GM21737 (cell line): ENCODE data around the gene LCP1.
"Not testable (repeated sequence)": the region's sequence is repeated elsewhere in the genome, so short reads cannot be mapped to it uniquely, and the experiment has no call there.

Experiments
- ATAC-seq: cut with Tn5 transposase; IDR thresholded peaks from one replicate; pipeline ENCODE4 v1.9.1; 2021; ENCODE audit warnings: mild to moderate bottlenecking, moderate library complexity; ENCODE audit not compliant: unreplicated experiment

LCP1 gene, protein sequence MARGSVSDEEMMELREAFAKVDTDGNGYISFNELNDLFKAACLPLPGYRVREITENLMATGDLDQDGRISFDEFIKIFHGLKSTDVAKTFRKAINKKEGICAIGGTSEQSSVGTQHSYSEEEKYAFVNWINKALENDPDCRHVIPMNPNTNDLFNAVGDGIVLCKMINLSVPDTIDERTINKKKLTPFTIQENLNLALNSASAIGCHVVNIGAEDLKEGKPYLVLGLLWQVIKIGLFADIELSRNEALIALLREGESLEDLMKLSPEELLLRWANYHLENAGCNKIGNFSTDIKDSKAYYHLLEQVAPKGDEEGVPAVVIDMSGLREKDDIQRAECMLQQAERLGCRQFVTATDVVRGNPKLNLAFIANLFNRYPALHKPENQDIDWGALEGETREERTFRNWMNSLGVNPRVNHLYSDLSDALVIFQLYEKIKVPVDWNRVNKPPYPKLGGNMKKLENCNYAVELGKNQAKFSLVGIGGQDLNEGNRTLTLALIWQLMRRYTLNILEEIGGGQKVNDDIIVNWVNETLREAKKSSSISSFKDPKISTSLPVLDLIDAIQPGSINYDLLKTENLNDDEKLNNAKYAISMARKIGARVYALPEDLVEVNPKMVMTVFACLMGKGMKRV

DNA sequence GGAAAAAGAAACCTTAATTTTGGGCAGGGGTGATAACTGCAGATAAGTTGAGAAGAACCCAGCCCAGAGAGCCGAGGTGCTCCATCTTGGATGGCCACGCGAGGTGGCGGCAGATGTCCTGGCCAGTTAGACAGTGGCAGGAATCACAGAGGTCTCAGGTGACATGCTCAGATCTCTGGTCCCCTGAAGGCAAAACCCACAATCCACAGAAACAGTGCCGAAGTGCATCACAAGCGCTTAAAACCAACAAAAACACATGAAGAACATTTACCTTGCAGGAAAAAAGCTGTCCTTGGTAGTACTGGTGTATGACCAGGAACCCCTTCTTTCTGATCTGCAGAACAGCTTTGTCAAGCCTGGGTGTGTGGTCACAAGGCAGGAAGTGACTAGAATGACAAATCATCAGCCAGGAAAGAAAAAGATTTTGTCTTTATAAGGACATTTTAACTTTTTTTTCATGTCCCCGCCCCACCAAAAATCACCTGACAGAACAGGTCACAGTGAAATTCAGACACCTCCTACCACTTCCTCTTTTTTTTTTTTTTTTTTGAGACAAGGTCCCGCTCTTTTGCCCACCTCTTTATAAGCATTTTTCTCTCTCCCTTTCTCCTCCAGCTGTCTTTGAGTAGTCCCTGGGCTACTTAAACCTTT is at the start of gene LCP1:
Gene LCP1, minus strand, starts transcription at position 338 of the 651 bp plus-strand sequence. CDS start 22,515 bp downstream, outside the sequence.
- peak; percentile 60 for ATAC-seq

DNA sequence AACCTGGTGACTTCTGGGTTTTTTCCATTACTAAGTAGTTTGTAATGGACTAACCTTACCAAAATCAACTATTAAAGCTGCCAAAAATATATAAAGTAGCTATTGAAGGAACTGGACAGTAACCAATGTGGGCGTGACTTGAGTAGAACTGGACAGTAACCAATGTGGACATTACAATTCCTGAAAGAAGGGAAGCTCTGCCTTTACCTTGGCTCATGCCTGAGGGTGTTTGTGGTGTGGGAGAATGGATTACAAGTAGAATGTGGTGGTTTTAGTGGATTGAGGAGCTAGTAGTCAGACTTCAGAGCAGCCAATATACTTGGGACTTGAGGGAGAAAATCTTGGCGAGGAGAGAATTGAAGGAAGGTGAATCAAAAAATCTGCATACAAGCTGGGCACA is 47.3 kb upstream of the LCP1 start:
- ATAC-seq = no peak

DNA sequence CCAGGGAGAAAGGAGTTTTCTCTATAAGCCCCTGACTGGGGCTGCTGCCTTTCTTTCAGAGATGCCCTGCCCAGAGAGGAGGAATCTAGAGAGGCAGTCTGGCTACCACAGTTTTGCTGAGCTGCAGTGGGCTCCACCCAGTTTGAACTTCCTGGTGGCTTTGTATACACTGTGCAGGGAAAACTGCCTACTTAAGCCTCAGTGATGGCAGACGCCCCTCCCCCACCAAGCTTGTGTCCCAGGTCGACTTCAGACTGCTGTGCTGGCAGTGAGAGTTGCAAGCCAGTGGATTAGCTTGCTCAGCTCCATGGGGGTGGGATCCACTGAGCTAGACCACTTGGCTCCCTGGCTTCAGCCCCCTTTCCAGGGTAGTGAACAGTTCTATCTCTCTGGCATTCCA is 38.3 kb upstream of the LCP1 start:
- ATAC-seq = not testable (repeated sequence)

DNA sequence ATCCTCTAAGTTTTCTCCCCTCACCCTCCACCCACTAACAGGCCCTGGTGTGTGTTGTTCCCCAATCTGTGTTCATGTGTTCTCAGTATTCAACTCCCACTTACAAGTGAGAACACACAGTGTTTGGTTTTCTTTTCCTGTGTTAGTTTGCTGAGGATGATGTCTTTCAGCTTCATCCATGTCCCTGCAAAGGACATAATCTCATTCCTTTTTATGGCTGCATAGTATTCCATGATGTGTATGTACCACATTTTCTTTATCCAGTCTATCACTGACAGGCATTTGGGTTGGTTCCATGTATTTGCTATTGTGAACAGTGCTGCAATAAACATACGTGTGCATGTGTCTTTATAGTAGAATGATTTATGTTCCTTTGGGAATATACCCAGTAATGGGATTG is 32.8 kb upstream of the LCP1 start:
- not testable (repeated sequence) for ATAC-seq

DNA sequence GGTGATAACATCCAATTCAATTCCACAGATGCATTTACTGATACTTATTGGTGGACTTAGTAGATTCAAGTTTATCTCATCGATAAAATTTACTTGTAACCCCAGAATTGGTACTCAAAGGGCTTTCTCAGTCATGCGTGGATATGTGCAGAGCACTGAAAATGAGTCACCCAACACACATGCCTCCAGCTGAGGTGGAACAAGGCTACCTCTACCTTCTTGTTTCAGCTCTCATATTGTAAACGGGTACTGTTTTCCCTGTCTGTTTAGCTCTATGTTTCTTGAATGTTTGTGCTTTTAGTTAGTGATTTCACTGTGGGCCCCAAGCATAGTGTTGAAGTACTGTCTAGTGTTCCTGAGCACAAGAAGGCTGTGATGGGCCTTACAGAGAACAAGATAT is 31.3 kb upstream of the LCP1 start:
- ATAC-seq = no peak

DNA sequence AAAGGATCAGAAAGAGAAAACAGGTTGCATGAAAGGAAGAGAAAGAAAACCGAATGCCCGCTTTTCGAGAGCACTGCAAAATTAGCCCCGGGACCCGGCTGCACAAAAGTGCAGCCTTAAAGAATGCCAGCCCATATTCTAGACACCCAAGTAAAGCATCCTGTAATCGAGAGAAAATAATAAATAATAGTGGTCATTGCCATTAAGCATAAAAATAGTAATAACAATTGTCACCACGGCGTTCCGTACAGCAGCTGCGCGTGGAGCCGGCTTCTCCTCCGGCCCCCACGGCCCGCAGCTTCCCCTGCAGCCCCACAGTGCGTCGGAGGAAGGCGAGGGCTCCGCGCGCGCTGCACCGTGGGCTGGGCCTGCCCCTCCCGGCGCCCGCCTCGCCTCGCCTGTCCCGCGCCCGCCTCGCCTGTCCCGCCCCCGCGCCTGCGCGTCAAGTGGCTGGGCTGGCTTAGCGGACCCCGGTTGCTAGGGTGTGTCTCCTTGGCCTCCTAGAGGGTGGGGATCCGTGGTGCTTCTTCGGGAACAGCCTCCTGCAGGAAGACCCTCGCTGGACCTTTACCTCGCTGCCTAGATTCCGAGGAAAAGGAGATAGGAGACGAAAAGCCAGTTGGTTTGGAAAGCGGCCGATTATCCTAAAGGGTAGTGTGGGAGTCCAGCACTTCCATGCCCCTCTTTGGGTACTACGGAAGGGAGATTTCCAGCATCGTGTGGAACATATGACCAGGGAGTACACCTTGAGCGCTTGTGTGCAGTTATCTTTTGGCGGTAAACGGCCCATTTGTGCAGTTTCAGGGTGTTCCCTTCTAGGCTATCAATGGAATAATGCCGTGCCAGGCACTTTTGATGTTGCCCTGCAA is 29.7 kb upstream of the LCP1 start, which contains the start of gene LRRC63:
Gene LRRC63, plus strand, starts transcription at position 446 of the 869 bp plus-strand sequence. CDS start 1,107 bp downstream, outside the sequence.
- peak; percentile 96 for ATAC-seq

DNA sequence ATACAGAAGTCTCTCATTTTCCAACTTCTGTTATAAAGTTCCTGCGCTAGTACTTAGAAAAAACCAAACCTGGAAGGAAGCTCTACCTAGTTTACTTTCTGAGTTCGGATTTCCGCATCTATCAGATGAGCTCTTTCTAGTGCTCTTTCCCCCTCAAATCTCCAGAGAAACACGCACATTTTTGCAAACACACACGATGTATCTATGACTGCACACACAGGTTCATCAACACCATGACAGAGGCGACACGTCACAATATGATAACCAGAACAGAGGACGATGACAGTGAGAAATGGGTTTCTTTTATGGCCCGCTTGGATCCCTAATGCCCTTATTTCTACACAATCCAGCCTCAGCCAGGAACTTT is 29.1 kb upstream of the LCP1 start:
- no peak for ATAC-seq

DNA sequence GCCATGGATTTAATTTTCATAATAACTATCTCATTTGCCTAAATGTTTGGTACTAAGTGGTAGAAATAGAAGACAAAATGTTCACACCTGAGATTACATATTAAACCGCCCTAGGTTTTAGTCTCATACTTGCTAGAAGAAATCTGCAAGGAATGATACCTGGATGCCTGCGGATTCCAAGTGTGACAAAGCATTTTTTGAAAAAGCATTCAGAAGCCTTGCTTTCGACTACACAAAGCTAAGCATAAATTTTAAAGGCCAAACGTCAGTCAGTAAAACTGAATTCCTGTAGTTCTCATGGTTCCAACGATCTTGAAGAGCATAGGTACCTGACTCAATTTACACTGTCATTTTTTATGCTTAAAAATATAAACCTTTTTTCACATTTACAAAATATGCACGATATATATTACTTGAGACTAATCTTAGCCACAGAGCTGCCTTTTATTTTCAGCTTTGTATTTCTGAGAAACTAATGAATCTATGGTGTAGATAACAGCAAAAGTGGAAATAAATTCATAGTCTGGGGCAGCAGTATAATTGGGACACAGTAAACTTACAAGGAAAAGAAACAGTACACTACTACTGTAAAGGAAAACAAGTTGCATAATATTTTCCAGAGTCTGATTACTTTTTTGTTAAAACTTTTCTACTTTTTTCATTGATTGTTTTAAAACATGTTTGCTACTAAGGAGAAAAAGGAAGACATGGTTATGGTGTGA is 28.5 kb upstream of the LCP1 start:
- ATAC-seq = no peak

DNA sequence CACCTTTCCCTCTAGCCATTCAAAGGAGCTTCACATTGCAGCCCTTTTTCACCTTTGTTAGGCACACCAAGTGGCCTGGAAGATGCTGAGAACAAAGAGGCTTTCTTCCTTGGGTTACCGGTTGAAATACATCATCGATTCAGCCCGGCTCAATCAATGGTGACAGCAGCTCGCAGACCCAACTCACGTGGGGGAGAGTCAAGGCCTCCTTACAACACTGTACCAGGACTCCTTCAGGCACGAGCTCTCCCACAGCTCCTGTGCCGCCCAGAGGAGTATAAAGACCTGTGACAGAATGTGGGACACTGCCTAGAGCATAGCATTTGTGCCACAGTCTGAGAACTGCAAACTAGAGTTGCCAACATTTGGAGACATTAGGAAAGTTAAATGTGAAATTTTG is 25.9 kb upstream of the LCP1 start:
- no peak for ATAC-seq

DNA sequence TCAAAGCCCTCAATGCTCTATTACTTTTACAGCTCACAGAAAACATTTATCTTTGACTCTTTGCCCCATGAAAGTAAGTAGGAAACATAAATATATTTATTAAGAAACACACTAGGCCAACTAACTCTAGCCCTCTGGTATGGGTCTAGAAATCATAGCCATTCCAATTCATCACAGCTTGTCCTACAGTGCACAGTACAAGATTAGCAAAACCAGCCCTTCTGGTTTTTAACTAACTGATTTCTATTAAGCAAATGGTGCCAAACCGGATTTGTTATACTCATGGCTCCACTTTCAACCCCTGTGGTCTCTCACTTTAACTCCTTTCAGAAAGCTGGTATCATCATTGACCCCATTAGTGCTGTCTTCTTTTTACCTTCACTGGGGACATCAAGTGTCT is 24.2 kb upstream of the LCP1 start:
- ATAC-seq = no peak

DNA sequence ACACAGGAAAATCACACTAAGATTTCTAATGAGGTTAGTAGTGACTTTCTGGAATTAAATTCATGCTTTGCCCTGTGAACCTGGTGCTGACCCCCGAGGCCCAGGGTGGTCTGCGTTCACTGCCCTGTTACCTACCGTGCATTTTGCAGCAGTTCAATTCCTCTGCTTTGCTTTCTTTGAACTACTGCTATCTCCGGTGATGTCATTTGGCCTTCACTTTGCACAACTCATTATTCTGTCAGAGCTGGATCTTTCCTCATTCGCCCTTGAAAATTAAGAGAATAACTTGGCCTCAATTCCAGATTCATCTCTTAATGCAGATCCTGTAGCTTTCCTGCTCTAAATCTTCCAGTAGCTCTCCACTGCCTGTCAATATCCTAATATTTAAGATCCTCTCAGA is 21.0 kb upstream of the LCP1 start:
- ATAC-seq = no peak

DNA sequence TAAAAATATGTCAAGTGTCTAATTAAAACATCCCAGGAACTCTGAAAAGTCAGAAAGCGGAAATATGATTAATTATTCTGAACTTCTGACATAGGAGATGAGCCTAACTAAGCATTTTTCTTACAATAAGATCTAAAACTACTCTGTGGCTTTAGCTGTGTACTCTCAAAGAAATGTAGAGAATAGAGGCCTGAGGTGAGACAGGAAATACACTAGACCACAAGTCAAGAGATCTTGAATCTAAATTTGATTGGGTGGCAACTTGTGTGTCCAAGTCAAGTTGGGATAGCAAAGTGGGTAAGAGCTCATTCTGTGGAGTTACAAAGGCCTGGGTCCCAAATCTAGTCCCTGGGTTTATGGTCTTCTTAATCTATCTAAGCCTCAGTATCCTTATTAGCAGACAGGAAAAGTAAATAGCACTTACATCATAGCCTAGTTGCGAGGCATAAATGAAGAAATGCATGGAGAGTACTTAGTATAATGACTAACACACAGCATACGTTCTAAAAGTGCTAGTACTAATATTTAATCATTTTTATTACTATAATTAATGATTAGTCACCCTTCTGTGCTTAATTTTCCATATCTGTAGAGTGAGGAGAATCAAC is 20.3 kb upstream of the LCP1 start:
- ATAC-seq = no peak

DNA sequence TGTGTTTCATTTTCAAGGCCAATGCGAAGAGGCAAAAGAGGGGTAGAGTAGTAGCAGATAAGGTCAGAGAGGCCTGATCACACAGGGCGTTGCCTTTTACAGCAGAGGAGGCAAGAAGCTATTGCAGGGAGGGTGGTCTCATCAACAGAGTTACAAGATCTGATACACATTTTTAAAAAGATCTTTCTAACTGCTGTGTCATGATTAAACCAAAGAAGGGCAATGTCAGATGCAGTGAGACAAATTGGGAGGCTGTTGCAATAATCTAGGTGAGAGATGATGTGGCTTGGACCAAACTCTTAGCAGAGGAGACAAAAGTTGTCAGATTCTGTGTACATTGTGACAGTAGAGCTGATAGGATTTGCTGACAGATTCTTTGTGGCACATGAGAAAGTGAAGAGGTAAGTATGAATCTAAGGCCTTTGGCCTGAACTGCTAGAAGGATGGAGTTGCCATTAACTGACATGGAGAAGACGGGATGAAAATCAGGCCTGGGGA is 16.8 kb upstream of the LCP1 start:
- no peak for ATAC-seq

DNA sequence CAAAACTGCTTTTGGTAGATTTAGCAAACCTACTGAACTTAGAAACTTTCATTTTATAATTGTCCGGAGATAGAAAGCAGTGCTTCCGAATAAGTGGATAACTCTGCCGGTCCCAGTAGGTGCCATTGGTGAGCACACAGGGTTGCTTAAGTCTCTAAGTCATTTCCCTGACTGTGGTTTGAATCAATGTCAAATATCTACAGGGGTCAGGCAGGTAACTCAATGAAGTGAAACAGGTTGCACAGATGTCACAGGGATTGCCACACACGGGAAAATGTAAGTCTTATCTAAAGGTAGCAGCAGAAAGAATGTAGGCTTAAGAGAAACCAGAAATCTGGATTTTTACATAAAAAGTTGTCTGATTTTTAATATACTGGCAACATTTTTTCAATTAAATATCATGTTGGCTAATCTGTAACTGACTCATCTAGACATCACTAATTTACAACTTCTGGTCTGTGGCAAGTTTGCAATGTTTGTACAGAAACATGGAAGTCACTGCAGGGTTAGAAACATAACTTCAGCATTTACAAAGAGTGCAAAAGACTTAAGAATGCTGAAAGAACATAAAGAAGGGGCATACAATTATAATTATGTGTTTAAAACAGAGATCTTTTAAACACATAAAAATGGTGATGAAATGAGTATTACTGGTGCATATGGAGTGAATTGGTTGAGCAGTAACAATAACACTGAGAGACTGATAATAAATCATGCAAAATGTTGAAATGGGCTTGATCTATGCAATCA is 15.5 kb upstream of the LCP1 start:
- no peak for ATAC-seq

DNA sequence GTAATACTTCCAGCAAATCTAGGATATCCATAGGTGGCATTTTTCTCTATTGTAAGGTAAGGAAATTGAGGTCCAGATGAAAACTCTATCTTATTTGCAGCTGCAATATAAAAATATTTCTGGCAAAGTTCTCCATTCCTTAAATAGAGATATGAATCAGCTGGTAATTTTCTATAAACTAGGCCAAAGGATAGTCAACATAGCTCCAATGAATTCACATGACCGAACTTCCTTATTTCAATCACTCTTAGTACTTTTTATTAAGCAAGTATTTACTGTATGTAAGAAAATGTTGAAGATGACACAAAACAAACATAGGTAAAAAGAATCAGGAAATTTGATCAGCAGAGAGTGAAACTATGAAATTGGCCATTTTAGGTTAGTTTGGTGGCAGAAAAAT is 13.0 kb upstream of the LCP1 start:
- ATAC-seq = no peak

DNA sequence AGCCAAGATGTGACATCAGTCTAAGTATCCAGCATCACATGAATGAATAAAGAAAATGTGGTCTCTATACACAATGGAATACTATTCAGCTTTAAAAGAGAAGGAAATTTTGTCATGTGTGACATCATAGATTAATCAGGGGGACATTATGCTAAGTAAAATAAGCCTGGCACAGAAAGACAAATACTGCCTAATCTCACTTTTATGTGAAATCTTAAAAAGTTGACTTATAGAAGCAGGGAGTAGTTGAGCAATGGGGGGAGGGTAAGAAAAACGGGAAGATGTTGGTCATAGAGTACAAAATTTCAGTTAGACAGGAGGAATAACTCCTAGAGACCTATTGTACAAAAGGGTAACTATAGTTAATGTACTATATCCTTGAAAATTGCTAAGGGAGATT is 10.4 kb upstream of the LCP1 start:
- no peak for ATAC-seq

DNA sequence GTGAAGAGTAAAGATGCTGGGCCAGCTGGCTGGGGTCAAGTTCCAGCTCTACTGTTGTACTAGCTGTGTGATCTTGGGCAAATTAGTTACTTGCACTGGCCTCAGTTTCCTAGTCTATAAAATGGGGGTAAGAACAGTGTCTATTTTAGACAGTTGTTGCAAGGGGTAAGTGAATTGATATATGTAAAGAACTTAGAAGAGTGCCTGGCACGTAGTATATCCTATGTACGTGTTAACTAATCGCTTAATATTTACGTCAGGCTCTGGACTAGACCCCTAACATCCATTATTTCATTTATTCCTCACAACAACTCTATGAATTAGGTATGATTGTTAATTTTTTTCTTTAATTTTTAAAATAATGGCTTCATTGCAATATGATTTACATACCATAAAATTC is 3.7 kb upstream of the LCP1 start:
- no peak for ATAC-seq

DNA sequence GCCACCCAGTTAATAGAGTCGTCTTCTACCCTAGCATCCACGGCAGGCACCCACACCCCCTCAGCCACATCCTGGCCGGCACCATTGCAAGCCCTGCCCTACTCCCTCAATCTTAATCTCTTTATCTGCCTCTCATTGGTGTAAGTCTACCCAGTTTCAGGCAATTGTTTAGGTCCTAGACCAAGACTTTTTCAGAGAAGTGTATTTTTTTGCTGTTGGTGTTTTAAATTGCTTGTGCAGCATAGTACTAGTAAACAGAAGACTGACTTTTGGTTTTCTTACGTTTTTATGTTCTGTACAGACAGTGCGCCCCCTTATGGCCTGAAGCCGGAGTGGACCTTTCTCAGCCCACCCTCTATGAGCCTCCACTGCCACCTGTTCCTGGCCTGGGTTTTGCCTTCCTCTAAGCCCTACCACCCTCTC is 2.3 kb upstream of the LCP1 start:
- ATAC-seq = peak; percentile 42
